Measurements from ENCODE around the gene PRKCH. TPM values are rescaled to one million over a fixed set of nuclear protein-coding genes. Genes with fewer than 3 reads are reported as not detected.

Gene PRKCH
- total and polyA plus RNA-seq, 9 of the 15 experiments (the other 6 are each of a cell fraction or from before 2014, with no cell fraction given) = 0.61 to 4.4 (median 4.0) TPM

GRCh38 chr14:61372842-61373555 is 51.6 kb downstream of the PRKCH start:
- FAIRE-seq = no peak
- Histone ChIP-seq H3K36me3 (ENCODE audit: control insufficient read depth, insufficient read depth, low read length) (no peaks in the 10 kb centered on the region), H3K9ac (ENCODE audit: insufficient read depth in 1 of 2, low read depth in 2 of 2, low read length in 2 of 2) (no peak overlapping the region), H3K27ac (ENCODE audit: extremely low read depth, low read depth, low read length) (no peak overlapping the region), H3K4me3 (no peak overlapping the region), H3K9me1 (ENCODE audit: control insufficient read depth, insufficient read depth, low read length) (no peaks in the 10 kb centered on the region), H3K9me3 (replicated peaks; ENCODE audit: control insufficient read depth, insufficient read depth, low read depth, low read length) (no peaks in the 10 kb centered on the region), H3K27me3 (ENCODE audit: control insufficient read depth in 2 of 2, insufficient read depth in 2 of 2, low read length in 2 of 2) (no peaks in the 10 kb centered on the region), H4K20me1 (replicated peaks; ENCODE audit: control insufficient read depth, insufficient read depth, low read length) (no peaks in the 10 kb centered on the region), H3K4me2 (ENCODE audit: insufficient read depth, low read length) (no peak overlapping the region), H3K4me1 (replicated peaks in 1 of 2; ENCODE audit: control insufficient read depth in 2 of 2, insufficient read depth in 2 of 2, low read length in 2 of 2) (no peaks in the 10 kb centered on the region), H3K79me2 (ENCODE audit: control insufficient read depth, insufficient read depth, low read length) (no peaks in the 10 kb centered on the region), H2AFZ (ENCODE audit: low read depth, low read length) (no peak overlapping the region)
- WGBS (ENCODE audit: insufficient coverage, low coverage, missing lambda C conversion rate) = 50% methylated on average over 1 of the region's 3 CpGs
- intact Hi-C loops (cut with micrococcal nuclease) (no loop called here), in situ Hi-C loops (cut with MboI) (no loop called here)
- POLR2A ChIA-PET = no interaction called here
- no peak for ATAC-seq
- BruUV-seq (replicated peaks) = no TSS peak
- no peak for TF ChIP-seq SMARCB1 (IDR thresholded peaks at IDR 0.05; ENCODE audit: insufficient read length, low read depth)
- no peak for TF ChIP-seq THRB (CRISPR knock-in tag; conservative IDR thresholded peaks at IDR 0.05)
- no peak for TF ChIP-seq SFPQ (IDR thresholded peaks at IDR 0.05; ENCODE audit: low read depth, low read length)
- no peak for TF ChIP-seq TBL1XR1 (IDR thresholded peaks at IDR 0.05; ENCODE audit: low read length in 2 of 2)
- TF ChIP-seq PHF20 (IDR thresholded peaks at IDR 0.05; ENCODE audit: partially characterized antibody) = no peak
- TF ChIP-seq FOXA1 (IDR thresholded peaks at IDR 0.05; ENCODE audit: borderline replicate concordance) = no peak
- TF ChIP-seq BMI1 (IDR thresholded peaks at IDR 0.05; ENCODE audit: low read length) = no peak
- no peak for TF ChIP-seq TFAM (CRISPR knock-in tag; conservative IDR thresholded peaks at IDR 0.05)
- TF ChIP-seq ZBED1 (IDR thresholded peaks at IDR 0.05) = no peak
- no peak for TF ChIP-seq SMARCC2 (IDR thresholded peaks at IDR 0.05; ENCODE audit: low read depth)
- TF ChIP-seq GATAD2B (IDR thresholded peaks at IDR 0.05; ENCODE audit: borderline replicate concordance) = no peak
- TF ChIP-seq TAF7 (tag; IDR thresholded peaks at IDR 0.05) = no peak
- TF ChIP-seq FUS (optimal IDR thresholded peaks at IDR 0.05; ENCODE audit: low read depth, low read length) = no peak
- TF ChIP-seq ZNF766 (CRISPR knock-in tag; conservative IDR thresholded peaks at IDR 0.05) = no peak
- TF ChIP-seq ZNF217 (CRISPR knock-in tag; IDR thresholded peaks at IDR 0.05) = no peak
- no peak for TF ChIP-seq ZNF384 (IDR thresholded peaks at IDR 0.05; ENCODE audit: low read depth, low read length)
- TF ChIP-seq PTRF (tag; IDR thresholded peaks at IDR 0.05) = no peak
- no peak for TF ChIP-seq RBM39 (optimal IDR thresholded peaks at IDR 0.05; ENCODE audit: low read depth, low read length)
- CTCF ChIA-PET (ENCODE audit: low intra/inter-chr PET ratio) = no interaction called here
- DNase-seq (ENCODE audit: extremely low read depth in 1 of 4, low spot score in 3 of 4) = no peak
